Activated CD8-positive, alpha-beta memory T cell treated with anti-CD3 and anti-CD28 coated beads for 1 hour (primary cell): ENCODE results near the gene LSM14B.
"Not testable (repeated sequence)": the region's sequence is repeated elsewhere in the genome, so short reads cannot be mapped to it uniquely, and the experiment has no call there.

Source experiments
- DNase-seq, 2 donors: peaks; one replicate each; pipeline ENCODE4 v3.0.0-alpha.2; 2020; ENCODE audit warnings: low read depth in 1 of 2; ENCODE audit errors: extremely low read depth in 1 of 2

Gene LSM14B

DNA sequence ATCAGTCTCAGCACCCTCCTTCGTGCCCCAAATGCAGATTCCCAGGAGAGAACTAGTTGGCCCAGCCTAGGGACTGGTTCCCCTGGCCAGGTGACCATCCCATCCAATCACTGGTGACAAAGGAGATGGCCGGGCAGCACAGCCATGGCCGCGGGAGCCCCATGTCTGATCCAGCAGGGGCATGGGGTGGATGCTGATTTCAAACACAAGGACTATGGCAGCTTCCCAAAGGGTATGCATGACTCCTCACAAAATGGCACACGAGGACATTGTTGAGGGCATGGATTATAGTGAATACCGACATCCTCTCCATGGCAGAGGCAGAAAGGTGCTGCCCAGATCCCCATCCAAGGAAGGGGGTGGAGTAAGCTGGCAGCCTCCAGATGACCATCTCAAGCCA is 9.9 kb upstream of the LSM14B start:
- DNase-seq, result no peak

DNA sequence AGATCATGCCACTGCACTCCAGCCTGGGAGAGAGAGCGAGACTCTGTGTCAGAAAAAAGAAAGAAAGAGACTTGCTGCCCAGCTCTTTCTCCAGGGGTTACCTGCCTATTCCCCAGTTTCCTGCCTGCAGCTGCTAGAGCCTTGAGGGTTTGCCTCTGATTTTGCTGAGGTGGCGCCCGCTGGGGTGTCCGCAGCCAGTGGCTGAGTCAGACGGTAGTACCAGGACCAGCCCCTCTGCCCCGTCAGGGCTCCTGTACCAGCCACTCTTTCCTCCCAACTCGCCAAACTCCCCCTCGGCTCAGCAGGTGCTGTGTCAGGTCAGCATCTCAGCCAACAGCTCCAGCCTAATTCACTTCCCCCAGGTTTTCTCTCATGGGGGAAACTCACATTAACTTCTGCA is 7.4 kb upstream of the LSM14B start:
- DNase-seq, result no peak

DNA sequence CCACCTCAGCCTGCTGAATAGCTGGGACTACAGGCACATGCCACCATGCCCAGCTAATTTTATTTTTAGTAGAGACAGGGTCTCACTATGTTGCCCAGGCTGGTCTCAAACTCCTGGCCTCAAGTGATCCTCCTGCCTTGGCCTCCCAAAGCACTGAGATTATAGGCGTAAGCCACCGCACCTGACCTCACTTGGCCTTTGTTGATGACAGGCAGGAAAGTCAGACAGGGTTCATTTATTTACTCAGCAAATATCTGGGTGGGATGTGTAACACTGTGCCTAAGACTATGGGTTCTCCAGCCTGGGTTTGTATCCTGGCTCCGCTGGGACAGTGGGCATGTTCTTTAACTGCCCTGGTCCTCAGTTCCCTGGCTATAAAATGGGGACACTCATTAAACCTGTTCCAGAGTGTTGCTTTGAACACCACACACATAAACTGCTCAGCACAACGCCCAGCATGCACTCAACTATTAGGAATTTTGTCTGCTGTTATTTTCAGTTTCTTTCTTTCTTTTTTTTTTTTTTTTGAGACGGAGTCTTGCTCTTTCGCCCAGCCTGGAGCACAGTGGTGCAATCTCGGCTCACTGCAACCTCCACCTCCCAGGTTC is 6.4 kb upstream of the LSM14B start:
- DNase-seq, result not testable (repeated sequence)

GRCh38 chr20:62116558-62117361 is 5.5 kb upstream of the LSM14B start:
- no peak for DNase-seq

GRCh38 chr20:62117362-62117646 is 5.0 kb upstream of the LSM14B start:
- DNase-seq, result no peak

- peak; percentile 47 to 70 for DNase-seq
Measured at GRCh38 chr20:62117658-62118057, 4.6 kb upstream of the LSM14B start.

DNA sequence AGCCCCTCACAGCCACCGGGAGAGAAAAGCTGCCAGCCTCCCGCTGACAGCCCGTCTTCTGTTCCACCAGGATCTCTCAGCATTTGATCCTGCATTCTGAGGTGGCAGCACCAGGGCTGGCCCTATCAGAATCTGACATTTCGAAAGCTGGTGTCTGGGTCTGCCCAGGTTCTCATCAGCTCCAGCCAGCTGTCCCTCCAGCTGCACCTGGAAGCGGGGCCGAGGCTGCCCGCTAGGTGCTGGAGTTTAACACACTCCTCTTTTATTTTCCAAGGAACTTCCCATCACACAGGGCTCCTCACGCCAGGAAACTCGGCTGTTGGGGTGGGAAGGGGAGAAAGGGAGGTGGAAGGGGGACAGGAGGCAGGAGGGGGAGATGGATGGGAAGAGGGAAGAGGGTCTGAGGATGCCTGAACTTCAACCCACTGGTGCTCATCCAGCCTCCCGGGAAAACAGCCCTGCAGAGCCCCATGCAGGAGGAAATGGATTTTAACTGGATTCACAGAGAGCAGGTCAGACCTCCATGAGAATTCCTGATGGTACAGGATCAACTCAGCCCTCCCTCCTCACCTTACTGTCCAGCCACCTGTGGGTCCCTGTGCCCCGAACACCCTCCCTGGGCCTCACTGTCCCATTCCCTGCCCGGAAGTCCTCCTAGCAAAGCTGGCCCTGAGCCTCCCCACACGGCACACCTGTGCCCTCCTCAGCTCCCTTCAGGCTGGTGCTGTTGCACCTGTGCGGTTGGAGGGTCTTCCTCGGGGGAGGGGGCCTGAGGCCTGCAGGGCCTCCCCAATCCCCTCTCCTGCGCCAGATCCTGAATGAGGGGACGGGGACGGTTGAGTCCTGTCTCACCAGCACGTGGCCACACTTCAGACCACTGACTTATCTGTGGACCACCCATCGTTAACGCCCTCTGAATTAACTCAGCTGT is 3.9 kb upstream of the LSM14B start:
- DNase-seq, result no peak

- no peak for DNase-seq
Measured at GRCh38 chr20:62119115-62119514, 3.2 kb upstream of the LSM14B start.

DNA sequence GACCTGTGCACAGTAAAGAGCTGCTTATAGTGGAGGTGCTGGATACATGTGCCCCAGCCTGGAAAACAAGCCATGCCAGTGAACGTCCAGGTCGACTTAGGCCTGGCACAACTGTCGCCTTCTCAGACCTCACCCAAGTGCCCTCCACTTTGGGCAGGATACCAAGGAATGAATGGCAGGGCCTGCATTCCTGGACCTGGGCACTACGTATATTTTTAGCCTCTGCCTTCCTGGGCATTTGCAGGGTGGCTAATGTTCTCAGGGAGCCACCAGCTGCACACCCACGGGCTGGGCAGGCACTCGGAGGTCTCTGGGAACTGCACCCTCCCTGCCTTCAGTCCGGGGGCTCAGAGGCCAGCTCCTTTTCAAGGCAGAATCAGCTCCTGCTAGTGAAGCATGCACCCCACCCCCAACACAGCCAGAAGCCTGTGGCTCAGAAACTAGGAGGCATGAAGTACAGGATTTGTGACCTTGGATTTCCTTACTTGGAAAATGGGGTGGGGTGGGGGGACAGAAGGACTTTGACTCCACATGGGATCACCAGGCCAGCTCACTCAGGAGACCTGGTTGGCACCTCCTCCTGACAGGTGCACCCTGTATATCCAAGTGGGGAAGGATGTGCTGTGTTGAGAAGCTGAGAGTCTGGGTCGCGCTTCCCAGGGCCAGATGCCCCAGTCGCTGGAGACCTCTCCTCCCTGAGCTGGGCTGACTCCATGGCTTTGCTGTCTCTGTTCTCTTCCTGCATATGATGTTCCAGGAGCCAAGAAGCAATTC is 2.5 kb upstream of the LSM14B start:
- DNase-seq, result no peak

GRCh38 chr20:62120365-62120762 is 1.9 kb upstream of the LSM14B start:
- DNase-seq, result no peak

DNA sequence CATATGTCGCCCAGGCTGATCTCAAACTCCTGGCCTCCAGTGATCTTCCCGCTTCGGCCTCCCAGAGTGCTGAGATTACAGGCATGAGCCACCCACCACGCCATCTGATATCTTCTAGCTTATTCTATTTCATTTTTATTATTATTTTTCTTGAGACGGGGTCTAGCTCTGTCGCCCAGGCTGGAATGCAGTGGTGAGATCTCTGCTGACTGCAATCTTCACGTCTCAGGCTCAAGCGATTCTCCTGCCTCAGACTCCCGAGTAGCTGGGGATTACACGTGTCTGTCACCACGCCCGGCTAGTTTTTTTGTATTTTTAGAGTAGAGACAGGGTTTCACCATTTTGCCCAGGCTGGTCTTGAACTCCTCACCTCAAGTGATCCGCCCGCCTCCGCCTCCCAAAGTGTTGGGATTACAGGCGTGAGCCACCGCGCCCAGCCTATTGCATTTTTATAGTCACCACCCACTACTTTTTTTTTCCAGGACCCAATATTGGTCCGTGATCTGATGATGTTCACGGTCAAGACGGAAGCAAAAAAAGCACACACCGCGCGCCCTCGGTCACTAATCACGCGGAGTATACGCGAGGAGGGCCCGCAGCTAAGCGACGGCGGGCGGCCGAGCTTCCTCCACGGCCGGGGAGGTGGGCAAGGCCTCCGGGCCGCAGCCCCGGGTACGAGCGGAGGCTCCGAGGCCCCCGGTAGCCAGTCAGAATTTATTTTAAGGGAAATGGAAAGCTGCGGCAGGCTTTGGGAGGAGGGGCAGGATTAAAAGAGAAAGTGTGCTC is 1.1 kb upstream of the LSM14B start:
- DNase-seq, result no peak

GRCh38 chr20:62122654-62123449 is 577 bp downstream of the LSM14B start:
- DNase-seq, result peak in 1 of 2 donors; percentile 32

- DNase-seq, result no peak
Measured at GRCh38 chr20:62123450-62124118, 1.3 kb downstream of the LSM14B start.

DNA sequence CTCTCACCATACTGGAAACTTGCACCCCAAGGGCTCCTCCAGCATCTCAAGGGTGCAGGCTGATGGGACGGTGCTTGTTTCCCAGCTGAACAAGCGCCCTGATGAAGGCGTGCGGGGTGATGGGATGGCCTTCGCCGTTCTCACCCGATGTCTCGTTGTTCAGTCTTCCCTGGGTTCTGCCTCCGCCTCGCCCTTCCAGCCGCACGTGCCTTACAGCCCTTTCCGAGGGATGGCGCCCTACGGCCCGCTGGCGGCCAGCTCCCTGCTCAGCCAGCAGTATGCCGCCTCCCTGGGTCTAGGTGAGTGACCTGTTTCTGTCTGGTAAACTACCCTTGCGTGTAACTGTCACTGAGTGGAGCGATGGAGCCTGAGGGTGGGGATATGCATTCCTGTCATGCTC is 3.9 kb downstream of the LSM14B start:
- DNase-seq, result no peak

DNA sequence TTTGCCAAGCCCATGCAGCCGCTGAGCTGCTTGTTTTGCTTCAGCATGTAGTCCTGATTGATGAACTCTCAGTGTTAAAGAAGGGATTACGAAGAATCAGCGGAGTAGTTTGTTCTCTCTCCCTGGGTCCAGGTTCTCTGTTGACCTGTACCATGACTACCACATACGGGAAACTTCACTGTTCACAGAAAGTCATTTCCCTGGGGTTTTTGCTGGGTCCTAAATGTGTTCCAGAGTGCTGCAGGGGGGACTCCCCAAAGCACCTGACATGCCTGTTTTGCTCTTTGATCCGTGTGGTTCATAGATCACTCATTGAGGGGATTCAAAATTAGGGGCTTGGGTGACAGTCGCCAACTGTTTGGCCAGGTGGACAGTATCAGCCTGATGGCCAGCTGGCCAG is 5.5 kb downstream of the LSM14B start:
- DNase-seq, result no peak

DNA sequence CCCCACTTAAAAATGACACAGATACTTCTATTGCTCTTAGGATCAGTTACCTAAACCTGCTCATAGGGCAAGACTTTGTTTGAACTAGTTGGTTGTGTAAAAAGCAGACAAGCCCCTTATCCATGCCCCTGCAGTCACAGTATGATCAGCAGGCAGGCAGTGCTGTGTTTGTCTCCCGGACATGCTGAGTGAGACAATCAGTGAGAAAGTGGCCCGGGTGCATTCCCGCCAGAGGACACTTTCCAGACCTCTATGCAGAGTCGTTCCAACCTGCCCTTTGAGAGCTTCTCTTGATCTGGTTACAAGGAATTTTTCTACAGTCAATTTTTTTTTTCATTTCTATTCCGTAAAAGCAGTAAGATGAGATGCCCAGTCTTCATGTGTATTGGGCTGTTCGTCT is 6.2 kb downstream of the LSM14B start:
- no peak for DNase-seq

GRCh38 chr20:62129731-62130531 is 7.7 kb downstream of the LSM14B start:
- DNase-seq, result no peak
